Ascending aorta (tissue), 2 donors: ENCODE data around the gene CATSPER1. TPM values are rescaled to one million over a fixed set of nuclear protein-coding genes. Genes with fewer than 3 reads are reported as not detected.

Source experiments
- DNase-seq, 2 donors: peaks; one replicate each; pipeline ENCODE4 v3.0.0-alpha.2; 2019; ENCODE audit warnings: low spot score in 2 of 2
- H3K27ac ChIP-seq, 2 donors: fragments of 200-600 bp; sonication (generic); one replicate each; pipeline ENCODE4 v1.5.1; 2016 to 2017; ENCODE audit warnings: mild to moderate bottlenecking in 1 of 2
- H3K27me3 ChIP-seq: fragments of 200-600 bp; sonication (generic); one replicate; pipeline ENCODE4 v1.5.1; 2017
- H3K36me3 ChIP-seq, 2 donors: fragments of 200-600 bp; sonication (generic); one replicate each; pipeline ENCODE4 v1.5.1; 2016
- H3K4me1 ChIP-seq, 2 donors: fragments of 200-600 bp; sonication (generic); one replicate each; pipeline ENCODE4 v1.5.1; 2016 to 2017; ENCODE audit warnings: mild to moderate bottlenecking in 1 of 2
- H3K4me3 ChIP-seq, 2 donors: fragments of 200-600 bp; sonication (generic); one replicate each; pipeline ENCODE4 v1.5.1; 2016 to 2017; ENCODE audit warnings: mild to moderate bottlenecking in 1 of 2
- H3K9me3 ChIP-seq, 2 donors: fragments of 200-600 bp; sonication (generic); one replicate each; pipeline ENCODE4 v1.5.1; 2016
- CTCF ChIP-seq, 3 experiments: fragments of 200-600 bp in 2 of 3; fragments of 450-650 bp in 1 of 3; sonication (generic) in 2 of 3; IDR thresholded peaks; one replicate each; pipeline ENCODE4 v1.5.1; 2016 to 2019; ENCODE audit warnings: antibody characterized with exemption in 3 of 3, mild to moderate bottlenecking in 1 of 3, moderate library complexity in 1 of 3
- intact Hi-C: fragments of 100-400 bp; cut with DNase I; formaldehyde crosslinking; loops from one replicate; pipeline ENCODE4 v1.15.1; 2023
- total RNA-seq: library from RNA; depleted of rRNA; stranded (reverse); fragments of >200 nt; gene quantifications from one replicate; pipeline ENCODE4 v1.1.0, GENCODE V29; 2016

Gene CATSPER1
- total RNA-seq, 1 donor from 2014 or later = not detected

- no peak for DNase-seq
- H3K36me3 ChIP-seq = peaks cover 29 to 34% of the 10 kb centered on the region in 2 donors
- H3K9me3 ChIP-seq = no peaks in the 10 kb centered on the region
- H3K27ac ChIP-seq = peak overlapping the region; percentile 83 to 84
- no peaks in the 10 kb centered on the region for H3K27me3 ChIP-seq
- TF ChIP-seq CTCF (IDR thresholded peaks at IDR 0.05) = no peak
- peak overlapping the region; percentile 94 for H3K4me3 ChIP-seq
- intact Hi-C loops = loop anchor here (1.0 kb wide), 1 partner anchor 50 kb away; the partner anchor contains the start of genes BANF1 and EIF1AD
- peaks cover 6 to 19% of the 10 kb centered on the region in 2 donors for H3K4me1 ChIP-seq
These were observed 26.3 kb upstream of the CATSPER1 start for GRCh38 chr11:66052664-66052982.

- intact Hi-C loops = loop anchor here (1.0 kb wide), 1 partner anchor 50 kb away; the partner anchor contains the start of genes BANF1 and EIF1AD
- Histone ChIP-seq H3K27me3 (no peaks in the 10 kb centered on the region), H3K36me3 (peaks cover 23 to 28% of the 10 kb centered on the region in 2 donors), H3K9me3 (no peaks in the 10 kb centered on the region), H3K27ac (peak within 1 kb of the TSS; percentile 83 to 84), H3K4me1 (peaks cover 6 to 19% of the 10 kb centered on the region in 2 donors), H3K4me3 (peak within 1 kb of the TSS; percentile 94)
- no peak for TF ChIP-seq CTCF (IDR thresholded peaks at IDR 0.05)
- DNase-seq = peak; percentile 93 to 99
These were observed 25.7 kb upstream of the CATSPER1 start, which contains the start of gene SF3B2 for GRCh38 chr11:66051766-66052663. Gene SF3B2, plus strand, starts transcription at chr11:66052364. Its CDS starts 21 bp downstream, at chr11:66052385.

GRCh38 chr11:66051371-66051765 is 25.1 kb upstream of the CATSPER1 start:
- Histone ChIP-seq H3K27ac (peak overlapping the region; percentile 83 to 84), H3K4me1 (peaks cover 6 to 19% of the 10 kb centered on the region in 2 donors), H3K36me3 (peaks cover 16 to 21% of the 10 kb centered on the region in 2 donors), H3K9me3 (no peaks in the 10 kb centered on the region), H3K4me3 (peak overlapping the region; percentile 94), H3K27me3 (no peaks in the 10 kb centered on the region)
- intact Hi-C loops = no loop called here
- DNase-seq = no peak
- no peak for TF ChIP-seq CTCF (IDR thresholded peaks at IDR 0.05)

GRCh38 chr11:66050581-66051231 is 24.4 kb upstream of the CATSPER1 start:
- peaks cover 13 to 15% of the 10 kb centered on the region in 2 donors for H3K36me3 ChIP-seq
- DNase-seq = no peak
- TF ChIP-seq CTCF (IDR thresholded peaks at IDR 0.05) = no peak
- H3K4me1 ChIP-seq = peaks cover 6 to 19% of the 10 kb centered on the region in 2 donors
- intact Hi-C loops = no loop called here
- no peak overlapping the region for H3K27ac ChIP-seq
- H3K4me3 ChIP-seq = no peak overlapping the region
- H3K27me3 ChIP-seq = no peaks in the 10 kb centered on the region
- H3K9me3 ChIP-seq = no peaks in the 10 kb centered on the region

- Histone ChIP-seq H3K4me1 (peaks cover 6 to 19% of the 10 kb centered on the region in 2 donors), H3K27ac (no peak within 1 kb of the TSS), H3K27me3 (no peaks in the 10 kb centered on the region), H3K9me3 (no peaks in the 10 kb centered on the region), H3K36me3 (no peaks in the 10 kb centered on the region), H3K4me3 (peak within 1 kb of the TSS in 1 of 2 donors; percentile 37)
- intact Hi-C loops = no loop called here
- TF ChIP-seq CTCF (IDR thresholded peaks at IDR 0.05) = no peak
- DNase-seq = no peak
These were observed 22.5 kb upstream of the CATSPER1 start, which contains the start of gene GAL3ST3 for GRCh38 chr11:66048547-66049323. Gene GAL3ST3, minus strand, starts transcription at chr11:66049161. Its CDS starts 3,746 bp downstream, at chr11:66045415.
